Caco-2 (cell line): ENCODE results near the gene MYF5. TPM values are rescaled to one million over a fixed set of nuclear protein-coding genes. Genes with fewer than 3 reads are reported as not detected.

Experiments
- BruUV-seq: library from RNA; stranded (reverse); fragments of 400-500 nt; replicated peaks from 2 replicates; lab custom pipeline; 2021; lab: Mats Ljungman, UMichigan
- CTCF ChIA-PET: fragments of 300-600 bp; sonication (Branson Sonifier 250); formaldehyde crosslinking; loops from one replicate; lab custom pipeline; 2022; ENCODE audit warnings: antibody characterized with exemption; lab: Charles Lee
- POLR2A ChIA-PET: fragments of 300-600 bp; sonication (Branson Sonifier 250); formaldehyde crosslinking; loops from one replicate; lab custom pipeline; 2022; ENCODE audit warnings: antibody characterized with exemption; lab: Charles Lee
- DNase-seq, 2 experiments: peaks; one replicate each; pipeline versions ENCODE4 v3.0.0 to v3.0.0-alpha.2; 2020 to 2022
- H3K27me3 ChIP-seq: replicated peaks from 2 replicates; pipeline ENCODE4 v1.6.0; 2011; ENCODE audit warnings: low read length; ENCODE audit not compliant: control insufficient read depth, insufficient read depth
- H3K36me3 ChIP-seq: 2 replicates; pipeline ENCODE4 v1.5.1; 2011; ENCODE audit warnings: low read length; ENCODE audit not compliant: control insufficient read depth, insufficient read depth
- H3K4me1 ChIP-seq: fragments of 250-450 bp; sonication (Bioruptor Pico); 2 replicates; pipeline ENCODE4 v1.5.1; 2020; ENCODE audit warnings: mild to moderate bottlenecking
- H3K4me3 ChIP-seq: 2 replicates; pipeline ENCODE4 v1.5.1; 2011; ENCODE audit warnings: low read depth, mild to moderate bottlenecking, control low read depth, low read length
- H3K9me3 ChIP-seq: fragments of 250-450 bp; sonication (Bioruptor Pico); 2 replicates; pipeline ENCODE4 v1.5.1; 2020; ENCODE audit warnings: mild to moderate bottlenecking, moderate library complexity
- H3K27ac Mint-ChIP-seq: one replicate; pipeline ENCODE4 v1.8.0; 2022; ENCODE audit warnings: mixed read lengths; ENCODE audit not compliant: unreplicated experiment
- H3K27me3 Mint-ChIP-seq: one replicate; pipeline ENCODE4 v1.8.0; 2022; ENCODE audit warnings: mixed read lengths; ENCODE audit not compliant: insufficient read depth, unreplicated experiment
- H3K36me3 Mint-ChIP-seq: one replicate; pipeline ENCODE4 v1.8.0; 2022; ENCODE audit warnings: mild to moderate bottlenecking, mixed read lengths; ENCODE audit not compliant: insufficient read depth, unreplicated experiment
- H3K4me1 Mint-ChIP-seq: one replicate; pipeline ENCODE4 v1.8.0; 2022; ENCODE audit warnings: low read depth, mixed read lengths; ENCODE audit not compliant: unreplicated experiment
- H3K4me3 Mint-ChIP-seq: one replicate; pipeline ENCODE4 v1.8.0; 2022; ENCODE audit warnings: mild to moderate bottlenecking, moderate library complexity, mixed read lengths; ENCODE audit not compliant: unreplicated experiment
- H3K9me3 Mint-ChIP-seq: one replicate; pipeline ENCODE4 v1.8.0; 2022; ENCODE audit warnings: mixed read lengths; ENCODE audit not compliant: unreplicated experiment
- intact Hi-C: fragments of 100-400 bp; cut with micrococcal nuclease; formaldehyde crosslinking; loops from one replicate; pipeline ENCODE4 v1.10.0; 2022; ENCODE audit not compliant: unreplicated experiment
- total RNA-seq: library from RNA; stranded (reverse); gene quantifications from 2 replicates; pipeline ENCODE4 v1.2.3, GENCODE V29; 2022
- TF ChIP-seq, protein P1 (sequence below), 2 experiments: fragments of 200-600 bp in 1 of 2; IDR thresholded peaks; 1 replicate in 1 of 2; 2 replicates in 1 of 2; pipeline versions ENCODE4 v1.5.1 to v1.8.0; 2011 to 2022; ENCODE audit warnings: antibody characterized with exemption in 1 of 2, control low read depth in 1 of 2, inconsistent platforms in 1 of 2, low read depth in 1 of 2, low read length in 1 of 2, mild to moderate bottlenecking in 1 of 2, moderate library complexity in 1 of 2; ENCODE audit not compliant: insufficient read depth in 1 of 2, severe bottlenecking in 1 of 2, unreplicated experiment in 1 of 2

MYF5 gene
- total RNA-seq, 1 experiment from 2014 or later, result not detected

DNA sequence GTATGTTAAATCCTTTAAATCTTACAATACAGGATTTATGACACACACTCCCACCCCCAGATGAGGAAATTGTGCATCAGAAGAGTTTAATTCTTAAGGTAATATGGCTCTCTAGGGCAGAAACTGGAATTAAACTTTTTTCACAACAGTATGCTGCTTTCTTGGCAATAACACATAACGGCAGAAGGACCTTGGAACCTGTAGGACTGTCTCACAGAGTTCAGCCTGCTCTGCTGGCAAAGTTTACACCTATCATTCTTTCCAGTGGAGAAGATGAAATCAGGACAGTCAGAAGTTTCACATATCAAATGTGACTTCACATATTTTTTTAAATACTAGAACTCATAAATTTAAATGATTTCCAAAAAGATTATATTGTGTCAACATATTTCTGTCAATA, 39.9 kb upstream of the MYF5 start:
- no peaks in the 10 kb centered on the region for H3K27me3 ChIP-seq
- H3K36me3 ChIP-seq, result no peaks in the 10 kb centered on the region
- peaks cover 3% of the 10 kb centered on the region for H3K27me3 Mint-ChIP-seq
- no peaks in the 10 kb centered on the region for H3K36me3 Mint-ChIP-seq
- H3K9me3 ChIP-seq, result no peaks in the 10 kb centered on the region
- intact Hi-C loops, result no loop called here
- ChIA-PET CTCF (no interaction called here), POLR2A (no interaction called here)
- H3K4me1 ChIP-seq, result no peaks in the 10 kb centered on the region
- DNase-seq, result no peak
- no peaks in the 10 kb centered on the region for H3K4me1 Mint-ChIP-seq
- H3K9me3 Mint-ChIP-seq, result no peaks in the 10 kb centered on the region
- TF ChIP-seq, protein P1, sequence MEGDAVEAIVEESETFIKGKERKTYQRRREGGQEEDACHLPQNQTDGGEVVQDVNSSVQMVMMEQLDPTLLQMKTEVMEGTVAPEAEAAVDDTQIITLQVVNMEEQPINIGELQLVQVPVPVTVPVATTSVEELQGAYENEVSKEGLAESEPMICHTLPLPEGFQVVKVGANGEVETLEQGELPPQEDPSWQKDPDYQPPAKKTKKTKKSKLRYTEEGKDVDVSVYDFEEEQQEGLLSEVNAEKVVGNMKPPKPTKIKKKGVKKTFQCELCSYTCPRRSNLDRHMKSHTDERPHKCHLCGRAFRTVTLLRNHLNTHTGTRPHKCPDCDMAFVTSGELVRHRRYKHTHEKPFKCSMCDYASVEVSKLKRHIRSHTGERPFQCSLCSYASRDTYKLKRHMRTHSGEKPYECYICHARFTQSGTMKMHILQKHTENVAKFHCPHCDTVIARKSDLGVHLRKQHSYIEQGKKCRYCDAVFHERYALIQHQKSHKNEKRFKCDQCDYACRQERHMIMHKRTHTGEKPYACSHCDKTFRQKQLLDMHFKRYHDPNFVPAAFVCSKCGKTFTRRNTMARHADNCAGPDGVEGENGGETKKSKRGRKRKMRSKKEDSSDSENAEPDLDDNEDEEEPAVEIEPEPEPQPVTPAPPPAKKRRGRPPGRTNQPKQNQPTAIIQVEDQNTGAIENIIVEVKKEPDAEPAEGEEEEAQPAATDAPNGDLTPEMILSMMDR (IDR thresholded peaks at IDR 0.05; ENCODE audit: insufficient read depth in 1 of 2, low read depth in 1 of 2, low read length in 1 of 2, severe bottlenecking in 1 of 2, unreplicated experiment in 1 of 2), result no peak
- H3K4me3 Mint-ChIP-seq, result no peak overlapping the region
- no peak overlapping the region for H3K27ac Mint-ChIP-seq
- BruUV-seq, result no TSS peak
- no peak overlapping the region for H3K4me3 ChIP-seq

DNA sequence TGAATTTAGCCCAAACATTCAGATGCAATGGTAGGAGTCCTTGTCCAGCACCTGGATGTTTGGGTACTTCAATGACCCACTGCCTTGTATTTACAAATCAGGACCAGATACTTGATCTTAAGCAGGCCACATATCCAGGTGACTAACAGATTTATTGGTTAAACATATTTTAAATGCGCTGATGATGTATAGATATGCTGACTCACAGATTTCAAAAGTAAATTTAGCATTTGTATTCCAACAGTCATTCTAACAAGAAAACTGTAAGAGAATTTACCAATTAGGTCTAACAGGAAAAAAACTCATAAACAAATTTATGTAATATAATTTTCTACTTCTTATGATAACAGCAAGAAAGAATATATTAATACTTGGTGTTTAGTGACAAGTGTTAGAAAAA, 38.7 kb upstream of the MYF5 start:
- no peaks in the 10 kb centered on the region for H3K9me3 ChIP-seq
- no peaks in the 10 kb centered on the region for H3K36me3 ChIP-seq
- BruUV-seq, result no TSS peak
- Mint-ChIP-seq H3K27ac (no peak overlapping the region), H3K9me3 (no peaks in the 10 kb centered on the region), H3K4me1 (no peaks in the 10 kb centered on the region), H3K4me3 (no peak overlapping the region), H3K27me3 (peaks cover 3% of the 10 kb centered on the region), H3K36me3 (no peaks in the 10 kb centered on the region)
- TF ChIP-seq, protein P1 (IDR thresholded peaks at IDR 0.05; ENCODE audit: insufficient read depth in 1 of 2, low read depth in 1 of 2, low read length in 1 of 2, severe bottlenecking in 1 of 2, unreplicated experiment in 1 of 2), result no peak
- no peaks in the 10 kb centered on the region for H3K4me1 ChIP-seq
- H3K4me3 ChIP-seq, result no peak overlapping the region
- no peak for DNase-seq
- intact Hi-C loops, result no loop called here
- no peaks in the 10 kb centered on the region for H3K27me3 ChIP-seq
- POLR2A ChIA-PET, result no interaction called here
- CTCF ChIA-PET, result no interaction called here

DNA sequence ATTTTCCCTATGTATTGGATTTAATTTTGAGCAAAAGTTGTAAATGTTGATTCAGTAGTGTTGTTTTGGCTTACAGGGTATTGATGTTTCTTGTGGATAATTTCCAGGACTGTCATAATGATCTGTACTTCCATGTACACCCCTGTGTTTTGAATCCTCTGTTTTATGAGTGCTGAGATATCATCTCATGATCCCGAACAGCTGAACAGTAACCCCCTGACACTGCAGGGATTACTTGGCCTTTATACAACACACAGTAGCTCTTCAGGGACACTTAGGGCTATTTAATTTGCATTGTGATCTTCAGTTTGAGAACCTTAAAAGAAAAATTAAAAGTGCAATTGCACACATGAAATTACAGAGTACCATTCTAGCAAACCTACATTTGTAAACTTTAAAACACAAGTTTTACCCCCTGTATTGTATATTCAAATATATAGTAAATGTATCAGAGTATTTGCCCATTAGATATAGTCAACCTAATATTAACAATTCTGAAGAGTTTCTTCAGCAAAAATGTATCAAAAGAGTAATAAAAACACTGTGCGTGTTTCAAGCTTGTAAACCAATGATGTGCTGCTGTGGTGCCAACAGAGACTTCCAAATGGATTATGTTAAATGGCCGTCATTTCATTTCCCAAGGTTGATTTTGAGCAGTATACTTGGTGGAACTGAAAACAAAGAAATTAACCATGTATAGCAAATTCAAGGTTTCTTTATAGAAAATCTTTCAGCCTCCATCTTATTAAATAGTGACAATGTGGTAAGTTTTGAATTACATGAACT, 37.2 kb upstream of the MYF5 start:
- POLR2A ChIA-PET, result no interaction called here
- CTCF ChIA-PET, result no interaction called here
- no peaks in the 10 kb centered on the region for H3K9me3 Mint-ChIP-seq

More for the DNA sequence above, 37.2 kb upstream of the MYF5 start:
- Mint-ChIP-seq H3K36me3 (no peaks in the 10 kb centered on the region), H3K27ac (no peak overlapping the region), H3K4me1 (no peaks in the 10 kb centered on the region), H3K4me3 (no peak overlapping the region), H3K27me3 (peaks cover 2% of the 10 kb centered on the region)
- DNase-seq, result no peak
- Histone ChIP-seq H3K36me3 (no peaks in the 10 kb centered on the region), H3K27me3 (no peaks in the 10 kb centered on the region), H3K4me3 (no peak overlapping the region), H3K9me3 (no peaks in the 10 kb centered on the region), H3K4me1 (no peaks in the 10 kb centered on the region)
- intact Hi-C loops, result no loop called here
- TF ChIP-seq, protein P1 (IDR thresholded peaks at IDR 0.05; ENCODE audit: insufficient read depth in 1 of 2, low read depth in 1 of 2, low read length in 1 of 2, severe bottlenecking in 1 of 2, unreplicated experiment in 1 of 2), result no peak
- BruUV-seq, result no TSS peak
